Activated naive CD4-positive, alpha-beta T cell treated with anti-CD3 and anti-CD28 coated beads, Interleukin-2, amount 10 ng/mL, durations not matched to agents 7 days and 5 days (primary cell): ENCODE data around the gene SCUBE3.

Experiments
- CTCF ChIA-PET: fragments of 350-600 bp; sonication (Branson Sonifier 250); formaldehyde crosslinking; loops from one replicate; lab custom pipeline; 2021; ENCODE audit warnings: antibody characterized with exemption; lab: Charles Lee
- DNase-seq: peaks from one replicate; pipeline ENCODE4 v3.0.0-alpha.2; 2020
- H3K27ac Mint-ChIP-seq: one replicate; pipeline ENCODE4 v1.8.0; 2021; ENCODE audit warnings: mild to moderate bottlenecking, moderate library complexity, mixed read lengths
- H3K27me3 Mint-ChIP-seq: one replicate; pipeline ENCODE4 v1.8.0; 2021; ENCODE audit warnings: mild to moderate bottlenecking, mixed read lengths
- H3K36me3 Mint-ChIP-seq: one replicate; pipeline ENCODE4 v1.8.0; 2021; ENCODE audit warnings: mixed read lengths
- H3K4me1 Mint-ChIP-seq: one replicate; pipeline ENCODE4 v1.8.0; 2021; ENCODE audit warnings: mixed read lengths
- H3K4me3 Mint-ChIP-seq: one replicate; pipeline ENCODE4 v1.8.0; 2021; ENCODE audit warnings: mild to moderate bottlenecking, moderate library complexity, mixed read lengths
- H3K9me3 Mint-ChIP-seq: one replicate; pipeline ENCODE4 v1.8.0; 2021; ENCODE audit warnings: mixed read lengths

The SCUBE3 gene

DNA sequence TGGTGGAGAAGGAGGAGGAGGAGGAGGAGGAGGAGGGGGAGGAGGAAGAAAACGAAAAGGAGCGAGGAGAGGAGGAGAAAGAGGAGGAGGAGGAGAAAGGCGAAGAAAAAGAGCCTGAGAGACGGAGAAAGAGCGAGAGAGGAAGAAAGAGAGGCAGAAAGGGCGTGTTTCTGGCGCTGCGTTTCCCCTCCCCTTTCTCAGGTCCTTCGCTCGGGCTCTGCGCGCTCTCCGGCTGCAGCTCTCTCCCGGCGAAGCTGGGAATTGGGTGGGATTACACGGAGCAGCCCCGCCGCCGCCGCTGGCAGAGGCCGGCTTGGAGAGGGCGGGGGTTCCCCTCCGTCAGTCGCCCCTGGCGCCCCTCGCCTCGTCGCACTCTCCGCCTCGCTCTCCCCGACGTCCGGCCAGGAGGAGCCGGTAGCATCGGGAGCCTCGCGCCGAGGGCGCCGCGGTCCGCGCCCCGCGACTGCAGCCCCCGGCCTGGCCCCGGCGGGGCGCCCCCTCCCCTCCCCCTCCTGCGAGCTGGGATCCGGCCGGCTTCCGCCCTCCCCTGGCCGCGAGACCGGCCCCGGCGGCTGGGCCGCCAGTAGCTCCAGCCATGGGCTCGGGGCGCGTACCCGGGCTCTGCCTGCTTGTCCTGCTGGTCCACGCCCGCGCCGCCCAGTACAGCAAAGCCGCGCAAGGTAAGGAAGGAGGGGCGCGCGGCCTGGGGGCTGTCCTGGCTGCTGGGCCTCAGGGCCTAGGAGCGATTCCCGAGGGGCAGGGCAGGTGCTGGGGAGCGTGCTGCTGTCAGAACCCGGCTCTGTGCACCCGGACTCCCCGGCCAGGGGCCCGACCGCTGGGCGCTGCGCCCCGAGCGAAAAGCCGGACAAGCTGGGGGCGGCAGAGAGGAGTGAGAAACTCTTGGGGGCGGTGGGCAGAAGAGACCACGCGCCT lies at the start of gene SCUBE3:
Gene SCUBE3, plus strand, starts transcription at position 133 of the 933 bp plus-strand sequence. Its CDS starts 463 bp downstream, at position 596.
- peaks cover 11% of the 10 kb centered on the region for H3K4me1 Mint-ChIP-seq
- no peak within 1 kb of the TSS for H3K27ac Mint-ChIP-seq
- CTCF ChIA-PET, result interaction anchor here (1.2 to 3.3 kb wide), 2 partner anchors 27 to 227 kb away, joined by 3 to 8 read pairs; no protein-coding TSS in a partner anchor
- H3K9me3 Mint-ChIP-seq, result no peaks in the 10 kb centered on the region
- DNase-seq, result peak; percentile 47
- H3K4me3 Mint-ChIP-seq, result peak within 1 kb of the TSS; percentile 53
- H3K36me3 Mint-ChIP-seq, result no peaks in the 10 kb centered on the region
- peaks cover 100% of the 10 kb centered on the region for H3K27me3 Mint-ChIP-seq

DNA sequence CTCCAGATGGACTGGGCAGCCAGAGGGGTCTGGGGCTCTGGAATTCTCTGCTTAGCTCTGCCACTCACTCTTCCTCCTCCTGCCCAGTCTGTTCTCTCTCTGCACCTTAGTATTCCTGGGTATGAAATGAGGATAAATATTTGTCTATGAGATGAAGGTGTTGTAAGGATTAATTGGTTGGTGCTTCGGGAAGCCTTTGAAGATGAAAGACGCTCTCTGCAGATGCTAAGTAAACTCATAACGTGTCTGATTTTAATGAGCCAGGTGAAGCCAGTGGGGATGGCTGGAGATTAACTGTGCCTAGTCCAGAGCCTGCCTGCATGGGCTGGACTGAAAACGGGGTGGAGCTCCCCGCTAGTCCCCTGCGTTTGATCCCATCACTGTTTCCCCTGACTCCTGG lies 49.5 kb upstream of the SCUBE3 start:
- no peak for DNase-seq
- H3K27me3 Mint-ChIP-seq, result peaks cover 47% of the 10 kb centered on the region
- H3K9me3 Mint-ChIP-seq, result peaks cover under 1% of the 10 kb centered on the region
- H3K27ac Mint-ChIP-seq, result no peak overlapping the region
- no peaks in the 10 kb centered on the region for H3K36me3 Mint-ChIP-seq
- H3K4me1 Mint-ChIP-seq, result no peaks in the 10 kb centered on the region
- no peak overlapping the region for H3K4me3 Mint-ChIP-seq
- CTCF ChIA-PET, result no interaction called here

DNA sequence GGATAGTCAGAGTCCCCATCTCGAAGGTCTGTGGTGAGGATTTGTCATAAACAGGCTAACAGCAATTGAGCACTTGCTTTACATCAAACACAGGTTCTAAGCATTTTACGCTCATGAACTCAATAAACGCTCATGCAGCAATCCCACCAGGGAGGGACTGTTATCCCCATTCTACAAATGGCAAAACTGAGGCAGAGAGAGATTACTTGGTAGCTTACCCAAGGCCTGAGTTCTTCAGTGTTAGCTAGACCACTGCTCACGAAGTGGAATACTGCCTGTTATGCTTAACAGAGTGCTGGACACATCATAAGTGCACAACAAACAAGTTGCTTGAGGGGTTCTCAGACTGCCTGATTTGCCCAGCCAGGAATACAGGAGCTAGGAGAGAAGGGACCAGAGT lies 48.9 kb upstream of the SCUBE3 start:
- H3K27ac Mint-ChIP-seq, result no peak overlapping the region

DNA sequence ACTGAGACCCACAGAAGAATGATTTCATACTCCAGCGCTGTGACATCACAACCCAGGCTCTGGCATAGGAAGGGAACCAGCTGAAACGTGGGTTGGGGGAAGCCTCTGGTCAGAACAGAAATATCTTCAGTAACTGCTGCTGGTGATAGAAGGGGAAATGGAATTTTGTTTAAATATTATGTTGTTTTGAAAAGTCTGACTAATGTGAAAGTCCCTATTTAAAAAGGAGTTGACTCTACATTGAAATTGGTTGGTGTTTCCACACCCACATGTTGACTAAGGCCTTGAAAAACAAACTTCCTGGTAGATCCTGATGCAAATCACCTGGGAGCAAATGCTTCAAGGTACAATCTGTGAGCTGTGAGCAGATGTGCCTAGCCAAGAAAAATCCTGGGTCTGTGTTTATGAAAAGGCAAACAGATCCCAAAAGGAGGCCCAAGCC lies 48.1 kb upstream of the SCUBE3 start:
- Mint-ChIP-seq H3K27me3 (peaks cover 49% of the 10 kb centered on the region), H3K27ac (no peak overlapping the region), H3K4me1 (no peaks in the 10 kb centered on the region), H3K9me3 (peaks cover 5% of the 10 kb centered on the region), H3K36me3 (no peaks in the 10 kb centered on the region), H3K4me3 (no peak overlapping the region)
- CTCF ChIA-PET, result no interaction called here
- no peak for DNase-seq

More for the DNA sequence above, 48.9 kb upstream of the SCUBE3 start:
- no peak overlapping the region for H3K4me3 Mint-ChIP-seq
- CTCF ChIA-PET, result no interaction called here
- peaks cover 48% of the 10 kb centered on the region for H3K27me3 Mint-ChIP-seq
- no peaks in the 10 kb centered on the region for H3K36me3 Mint-ChIP-seq
- H3K9me3 Mint-ChIP-seq, result peaks cover 5% of the 10 kb centered on the region
- no peak for DNase-seq
- no peaks in the 10 kb centered on the region for H3K4me1 Mint-ChIP-seq

DNA sequence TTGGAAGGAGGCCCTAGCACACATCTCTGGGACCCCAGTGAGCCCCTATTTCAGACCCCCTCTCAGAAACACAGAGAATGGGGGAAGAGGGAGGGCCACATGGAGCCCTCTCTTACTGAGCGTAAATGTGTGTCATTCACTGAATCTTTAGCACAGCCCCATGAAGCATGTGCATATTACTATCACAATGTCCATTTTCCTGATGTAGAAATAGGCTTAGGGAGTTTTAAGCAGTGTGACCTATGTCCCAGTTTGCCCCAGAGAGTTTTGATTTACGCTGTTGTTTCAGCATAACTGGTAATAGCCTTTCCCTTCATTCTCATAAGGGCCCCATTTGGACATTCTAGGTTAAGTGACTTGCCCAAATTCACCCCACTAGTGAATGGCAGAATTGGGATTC lies 47.6 kb upstream of the SCUBE3 start:
- no peaks in the 10 kb centered on the region for H3K4me1 Mint-ChIP-seq
- CTCF ChIA-PET, result interaction anchor here (0.8 kb wide), 1 partner anchor 17 kb away, joined by 3 read pairs; no protein-coding TSS in a partner anchor
- H3K36me3 Mint-ChIP-seq, result no peaks in the 10 kb centered on the region
- H3K27ac Mint-ChIP-seq, result no peak overlapping the region
- peaks cover 5% of the 10 kb centered on the region for H3K9me3 Mint-ChIP-seq
- DNase-seq, result no peak
- no peak overlapping the region for H3K4me3 Mint-ChIP-seq
- peaks cover 50% of the 10 kb centered on the region for H3K27me3 Mint-ChIP-seq

DNA sequence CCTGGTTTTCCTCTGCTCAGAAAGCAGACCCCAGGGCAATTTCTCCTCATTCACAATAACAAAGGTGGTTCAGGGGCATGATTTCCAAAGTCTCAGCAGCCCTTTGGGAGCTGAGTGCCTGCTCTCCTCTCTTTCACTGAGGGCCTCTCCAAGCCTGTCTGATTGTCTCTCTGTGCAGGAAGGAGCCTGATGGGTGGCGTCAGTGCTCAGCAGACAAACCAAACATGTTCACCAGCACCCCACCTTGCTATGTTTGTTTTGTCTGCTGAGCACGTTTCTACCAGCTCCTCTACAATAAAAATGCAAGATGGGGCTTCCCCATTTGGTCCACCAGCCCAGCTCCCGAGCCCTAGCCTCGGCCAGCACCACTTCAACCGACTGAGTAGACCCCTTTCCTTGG lies 47.2 kb upstream of the SCUBE3 start:
- CTCF ChIA-PET, result interaction anchor here (0.8 kb wide), 1 partner anchor 18 kb away, joined by 3 read pairs; no protein-coding TSS in a partner anchor
- H3K4me1 Mint-ChIP-seq, result no peaks in the 10 kb centered on the region
- DNase-seq, result no peak
- H3K4me3 Mint-ChIP-seq, result no peak overlapping the region
- peaks cover 46% of the 10 kb centered on the region for H3K27me3 Mint-ChIP-seq
- H3K36me3 Mint-ChIP-seq, result no peaks in the 10 kb centered on the region
- H3K27ac Mint-ChIP-seq, result no peak overlapping the region
- peaks cover 5% of the 10 kb centered on the region for H3K9me3 Mint-ChIP-seq

DNA sequence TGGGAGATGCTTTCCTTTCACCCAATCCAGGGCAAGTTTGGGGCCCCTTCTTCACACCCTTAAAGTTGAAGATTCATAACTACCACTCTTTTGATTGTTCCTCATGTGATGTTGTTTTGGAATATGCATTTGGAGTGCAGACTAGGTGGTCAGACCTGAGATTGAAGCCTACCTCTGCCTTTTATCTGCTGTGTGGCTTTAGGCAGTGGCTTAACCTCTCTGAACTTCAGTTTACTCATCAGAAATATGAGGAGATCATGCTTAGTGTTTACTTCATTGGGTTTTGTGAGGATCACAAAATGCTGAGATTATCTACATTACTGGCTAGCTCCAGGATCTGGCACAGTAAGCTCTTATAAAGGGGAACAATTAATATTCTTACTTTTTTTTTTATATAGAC lies 46.3 kb upstream of the SCUBE3 start:
- Mint-ChIP-seq H3K9me3 (peaks cover 5% of the 10 kb centered on the region), H3K27ac (no peak overlapping the region), H3K36me3 (no peaks in the 10 kb centered on the region), H3K4me3 (no peak overlapping the region), H3K4me1 (no peaks in the 10 kb centered on the region), H3K27me3 (peaks cover 44% of the 10 kb centered on the region)
- CTCF ChIA-PET, result no interaction called here
- DNase-seq, result no peak

DNA sequence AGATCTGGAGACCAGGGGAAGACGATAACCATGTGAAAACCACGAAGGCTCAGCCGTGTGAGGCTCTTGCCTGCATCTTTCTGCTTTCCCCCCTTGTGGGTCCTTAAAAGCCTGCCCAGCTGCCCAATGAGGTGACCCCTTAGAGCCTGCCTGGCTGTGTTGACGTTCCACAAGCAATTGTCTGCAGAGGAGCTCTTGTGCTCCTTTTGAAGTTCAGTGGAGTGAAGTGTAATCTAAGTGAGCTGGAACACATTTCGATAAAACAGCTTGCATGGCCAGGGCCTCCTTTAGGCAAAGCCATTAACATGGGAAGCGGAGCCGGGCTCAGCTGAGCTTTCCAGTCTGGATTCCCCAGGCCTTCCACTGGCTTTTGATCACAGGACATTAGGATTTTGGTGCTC lies 45.3 kb upstream of the SCUBE3 start:
- CTCF ChIA-PET, result no interaction called here
- no peak overlapping the region for H3K4me3 Mint-ChIP-seq
- H3K27ac Mint-ChIP-seq, result no peak overlapping the region
- no peaks in the 10 kb centered on the region for H3K36me3 Mint-ChIP-seq
- H3K27me3 Mint-ChIP-seq, result peaks cover 42% of the 10 kb centered on the region
- DNase-seq, result no peak
- H3K4me1 Mint-ChIP-seq, result peaks cover 3% of the 10 kb centered on the region
- H3K9me3 Mint-ChIP-seq, result peaks cover 5% of the 10 kb centered on the region

DNA sequence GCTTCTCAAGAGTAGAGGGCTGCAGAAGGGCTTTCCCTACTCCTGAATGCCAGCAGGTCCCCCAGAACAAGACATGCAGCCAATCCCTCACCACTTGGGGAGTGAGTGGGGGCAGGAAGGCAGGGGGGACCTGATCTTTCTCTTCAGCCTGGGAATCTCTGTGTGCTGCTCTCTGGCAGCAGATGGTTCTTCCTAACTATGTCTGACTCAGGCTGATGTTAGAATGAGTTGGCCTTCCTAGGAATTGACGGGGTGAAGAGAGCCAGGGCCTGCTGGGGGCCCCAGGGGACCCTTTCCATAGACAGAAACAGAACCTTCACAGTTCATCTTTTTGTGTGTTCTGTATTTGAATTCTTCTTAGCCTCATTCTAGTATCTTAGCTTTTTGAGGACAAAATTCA lies 43.6 kb upstream of the SCUBE3 start:
- Mint-ChIP-seq H3K4me1 (peaks cover 11% of the 10 kb centered on the region), H3K4me3 (no peak overlapping the region), H3K27ac (no peak overlapping the region), H3K9me3 (peaks cover 5% of the 10 kb centered on the region), H3K27me3 (peaks cover 49% of the 10 kb centered on the region), H3K36me3 (no peaks in the 10 kb centered on the region)
- no peak for DNase-seq
- CTCF ChIA-PET, result no interaction called here

DNA sequence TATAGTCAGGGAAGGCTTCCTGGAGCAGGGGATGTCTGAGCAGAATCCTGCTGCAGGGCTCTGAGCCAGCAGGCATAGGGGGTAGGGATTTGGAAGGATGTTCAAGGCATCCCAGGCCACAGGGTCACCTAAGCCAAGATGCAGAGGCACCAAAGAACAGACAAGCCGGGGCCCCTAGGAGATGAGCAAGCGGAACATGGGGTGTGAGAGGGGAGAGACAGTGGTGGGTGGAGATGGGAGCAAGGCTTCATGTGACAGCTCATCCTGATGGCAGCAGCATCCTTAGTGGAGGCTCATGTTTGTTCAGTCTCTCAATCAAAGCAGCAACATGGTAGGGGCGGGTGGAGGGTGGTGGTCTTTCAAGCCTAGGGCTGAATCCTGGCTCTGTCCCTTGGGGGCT lies 42.9 kb upstream of the SCUBE3 start:
- H3K27me3 Mint-ChIP-seq, result peaks cover 46% of the 10 kb centered on the region
- CTCF ChIA-PET, result no interaction called here
- no peak overlapping the region for H3K4me3 Mint-ChIP-seq
- no peaks in the 10 kb centered on the region for H3K36me3 Mint-ChIP-seq
- peaks cover 5% of the 10 kb centered on the region for H3K9me3 Mint-ChIP-seq
- peaks cover 11% of the 10 kb centered on the region for H3K4me1 Mint-ChIP-seq
- no peak overlapping the region for H3K27ac Mint-ChIP-seq
- no peak for DNase-seq

DNA sequence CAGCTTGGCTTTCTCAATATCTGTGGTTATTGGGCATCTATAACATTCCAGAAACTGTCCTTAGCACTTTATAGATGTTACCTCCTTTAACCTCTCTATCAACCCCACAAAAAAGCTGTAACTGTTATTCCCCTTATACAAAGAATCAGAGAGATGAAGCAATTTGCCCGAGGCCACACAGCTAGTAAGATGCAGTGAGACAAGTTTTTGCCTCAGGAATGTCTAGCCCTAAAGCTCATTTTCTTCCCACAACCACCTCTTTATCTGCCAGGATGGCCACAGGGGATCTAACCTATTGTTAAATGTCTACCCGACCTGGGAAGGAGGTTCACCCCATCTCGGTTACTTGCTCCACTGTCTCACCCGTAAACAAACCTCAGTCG lies 40.7 kb upstream of the SCUBE3 start:
- CTCF ChIA-PET, result interaction anchor here (1.5 to 1.7 kb wide), 2 partner anchors 13 to 26 kb away, joined by 5 read pairs; no protein-coding TSS in a partner anchor
- peaks cover 11% of the 10 kb centered on the region for H3K4me1 Mint-ChIP-seq
- no peaks in the 10 kb centered on the region for H3K36me3 Mint-ChIP-seq

DNA sequence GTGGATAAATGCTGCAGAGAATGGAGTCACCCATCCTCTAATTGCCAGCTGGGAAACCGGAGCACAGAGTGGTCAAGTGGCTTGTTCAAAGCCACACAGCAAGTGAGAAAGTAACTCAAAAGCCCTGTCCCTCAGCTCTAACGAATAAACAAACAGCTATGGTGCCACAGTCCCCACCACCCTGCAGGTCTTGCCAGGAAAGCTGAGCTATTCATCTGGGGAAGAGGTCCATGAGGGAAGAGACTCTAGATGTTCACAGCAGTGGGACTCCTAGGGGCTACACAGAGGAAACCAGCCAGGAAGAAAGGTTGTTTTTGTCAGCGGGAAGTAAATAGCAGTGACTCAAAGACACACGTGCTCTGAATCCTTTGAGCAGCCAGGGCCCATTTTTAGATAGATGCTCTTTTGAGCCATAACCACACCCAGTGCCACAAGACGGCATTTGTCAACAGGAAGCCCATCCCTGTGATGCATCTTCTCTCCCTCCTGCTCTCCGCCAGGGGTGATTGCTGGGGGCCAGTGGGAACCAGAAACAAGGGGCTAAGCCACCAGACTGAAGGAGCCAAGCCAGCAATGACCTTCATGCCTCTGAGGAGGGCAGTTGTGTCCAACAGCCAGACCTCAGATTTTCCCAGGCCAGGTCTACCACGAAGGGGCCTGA lies 40.2 kb upstream of the SCUBE3 start:
- CTCF ChIA-PET, result interaction anchor here (1.5 to 1.7 kb wide), 2 partner anchors 14 to 27 kb away, joined by 5 read pairs; no protein-coding TSS in a partner anchor
- no peak overlapping the region for H3K4me3 Mint-ChIP-seq
- DNase-seq, result peak; percentile 23
- H3K27ac Mint-ChIP-seq, result peak overlapping the region; percentile 34
- peaks cover 11% of the 10 kb centered on the region for H3K4me1 Mint-ChIP-seq
- H3K36me3 Mint-ChIP-seq, result no peaks in the 10 kb centered on the region
- peaks cover 56% of the 10 kb centered on the region for H3K27me3 Mint-ChIP-seq
- peaks cover 5% of the 10 kb centered on the region for H3K9me3 Mint-ChIP-seq

More for the DNA sequence above, 40.7 kb upstream of the SCUBE3 start:
- Mint-ChIP-seq H3K27me3 (peaks cover 51% of the 10 kb centered on the region), H3K9me3 (peaks cover 5% of the 10 kb centered on the region), H3K4me3 (no peak overlapping the region), H3K27ac (no peak overlapping the region)
- DNase-seq, result no peak

DNA sequence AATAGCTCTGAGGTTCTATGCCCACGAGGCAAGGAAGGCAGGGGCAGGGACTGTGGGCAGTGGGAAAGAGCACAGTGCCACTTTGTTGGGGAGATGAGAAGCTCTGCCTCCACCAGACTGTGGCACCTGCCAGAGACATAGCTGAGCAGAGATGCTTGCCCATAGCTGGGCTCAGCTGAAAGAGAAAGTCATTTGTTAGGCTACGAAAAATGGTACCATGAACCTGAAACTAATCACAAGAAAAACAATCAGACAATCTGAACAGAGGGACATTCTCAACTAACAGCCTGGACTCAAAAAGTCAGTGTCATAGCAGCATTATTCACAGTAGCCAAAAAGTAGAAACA lies 39.7 kb upstream of the SCUBE3 start:
- peak overlapping the region; percentile 34 for H3K27ac Mint-ChIP-seq
- CTCF ChIA-PET, result interaction anchor here (1.5 to 1.7 kb wide), 2 partner anchors 14 to 27 kb away, joined by 5 read pairs; no protein-coding TSS in a partner anchor
- H3K4me3 Mint-ChIP-seq, result no peak overlapping the region
- H3K36me3 Mint-ChIP-seq, result no peaks in the 10 kb centered on the region
- peaks cover 5% of the 10 kb centered on the region for H3K9me3 Mint-ChIP-seq
- DNase-seq, result no peak
- H3K27me3 Mint-ChIP-seq, result peaks cover 61% of the 10 kb centered on the region
- peaks cover 11% of the 10 kb centered on the region for H3K4me1 Mint-ChIP-seq

DNA sequence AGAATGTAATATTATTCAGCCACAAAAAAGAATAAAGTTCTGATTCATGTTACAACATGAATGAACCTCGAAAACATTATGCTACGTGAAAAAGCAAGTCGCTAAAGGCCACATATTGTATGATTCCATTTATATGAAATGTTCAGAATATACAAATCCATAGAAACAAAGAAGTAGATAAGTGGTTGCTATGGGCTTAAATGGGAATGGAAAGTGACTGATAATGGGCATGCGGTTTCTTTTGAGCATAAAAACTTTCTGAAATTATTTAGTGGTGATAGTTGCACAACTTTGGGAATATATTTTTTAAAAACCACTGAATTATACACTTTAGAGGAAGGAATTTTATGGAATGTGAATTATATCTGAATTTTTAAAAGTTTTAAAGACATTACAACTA lies 39.3 kb upstream of the SCUBE3 start:
- CTCF ChIA-PET, result interaction anchor here (0.6 to 1.7 kb wide), 3 partner anchors 15 to 31 kb away, joined by 3 to 5 read pairs (median 5); no protein-coding TSS in a partner anchor
- Mint-ChIP-seq H3K9me3 (peaks cover 3% of the 10 kb centered on the region), H3K27me3 (peaks cover 64% of the 10 kb centered on the region), H3K4me3 (no peak overlapping the region), H3K4me1 (peaks cover 11% of the 10 kb centered on the region), H3K27ac (no peak overlapping the region), H3K36me3 (no peaks in the 10 kb centered on the region)
- no peak for DNase-seq
